Ovary (tissue), 3 donors: ENCODE measurements around the gene WNT4.

Experiments
- EP300 ChIP-seq: sonication (generic); formaldehyde crosslinking; IDR thresholded peaks from one replicate; pipeline ENCODE4 v1.6.1; 2017; ENCODE audit warnings: antibody characterized with exemption
- POLR2A ChIP-seq: fragments of 450-650 bp; IDR thresholded peaks from one replicate; pipeline ENCODE4 v1.6.1; 2017; ENCODE audit warnings: antibody characterized with exemption, mild to moderate bottlenecking, moderate library complexity
- TF ChIP-seq, protein P1 (sequence below), 3 donors: fragments of 450-650 bp in 2 of 3; fragments of 200-600 bp in 1 of 3; IDR thresholded peaks; one replicate each; pipeline versions ENCODE4 v1.5.1 to v1.8.0; 2016 to 2022; ENCODE audit warnings: antibody characterized with exemption in 3 of 3, mild to moderate bottlenecking in 1 of 3
- donor health status: DM: no; HTN: no; CAD: no.

DNA sequence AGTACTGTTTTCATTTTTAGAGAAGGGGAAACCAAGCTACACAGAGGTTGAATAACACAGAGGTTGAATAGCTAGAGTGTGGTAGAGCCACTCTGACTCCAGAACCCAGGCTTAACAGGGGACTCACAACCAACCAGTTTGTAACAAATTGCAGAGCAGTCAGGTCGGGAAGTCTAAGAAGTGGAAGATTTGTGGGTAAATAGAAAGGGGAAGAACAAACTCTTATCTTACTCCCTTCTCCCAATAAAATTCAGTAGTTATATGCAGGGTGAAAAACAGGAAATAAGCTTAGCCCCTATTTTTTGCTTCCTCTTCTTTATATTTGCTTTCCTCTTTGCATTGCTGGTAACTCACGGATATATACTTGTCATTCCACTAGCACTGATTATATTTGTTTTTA is 67.2 kb downstream of the WNT4 start:
- TF ChIP-seq POLR2A (no peak), EP300 (no peak)
- TF ChIP-seq, protein P1, sequence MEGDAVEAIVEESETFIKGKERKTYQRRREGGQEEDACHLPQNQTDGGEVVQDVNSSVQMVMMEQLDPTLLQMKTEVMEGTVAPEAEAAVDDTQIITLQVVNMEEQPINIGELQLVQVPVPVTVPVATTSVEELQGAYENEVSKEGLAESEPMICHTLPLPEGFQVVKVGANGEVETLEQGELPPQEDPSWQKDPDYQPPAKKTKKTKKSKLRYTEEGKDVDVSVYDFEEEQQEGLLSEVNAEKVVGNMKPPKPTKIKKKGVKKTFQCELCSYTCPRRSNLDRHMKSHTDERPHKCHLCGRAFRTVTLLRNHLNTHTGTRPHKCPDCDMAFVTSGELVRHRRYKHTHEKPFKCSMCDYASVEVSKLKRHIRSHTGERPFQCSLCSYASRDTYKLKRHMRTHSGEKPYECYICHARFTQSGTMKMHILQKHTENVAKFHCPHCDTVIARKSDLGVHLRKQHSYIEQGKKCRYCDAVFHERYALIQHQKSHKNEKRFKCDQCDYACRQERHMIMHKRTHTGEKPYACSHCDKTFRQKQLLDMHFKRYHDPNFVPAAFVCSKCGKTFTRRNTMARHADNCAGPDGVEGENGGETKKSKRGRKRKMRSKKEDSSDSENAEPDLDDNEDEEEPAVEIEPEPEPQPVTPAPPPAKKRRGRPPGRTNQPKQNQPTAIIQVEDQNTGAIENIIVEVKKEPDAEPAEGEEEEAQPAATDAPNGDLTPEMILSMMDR (IDR thresholded peaks at IDR 0.05): no peak
